Measurements from ENCODE around the gene MRPL58.

The MRPL58 gene

GRCh38 chr17:75034236-75034908 lies 21.9 kb downstream of the MRPL58 start (continued):
- peak; percentile 85; the same call in 1 of the 2 replicates for TF ChIP-seq OVOL3 (tag by site-specific recombination; IDR thresholded peaks at IDR 0.05)
- TF ChIP-seq, protein P1, sequence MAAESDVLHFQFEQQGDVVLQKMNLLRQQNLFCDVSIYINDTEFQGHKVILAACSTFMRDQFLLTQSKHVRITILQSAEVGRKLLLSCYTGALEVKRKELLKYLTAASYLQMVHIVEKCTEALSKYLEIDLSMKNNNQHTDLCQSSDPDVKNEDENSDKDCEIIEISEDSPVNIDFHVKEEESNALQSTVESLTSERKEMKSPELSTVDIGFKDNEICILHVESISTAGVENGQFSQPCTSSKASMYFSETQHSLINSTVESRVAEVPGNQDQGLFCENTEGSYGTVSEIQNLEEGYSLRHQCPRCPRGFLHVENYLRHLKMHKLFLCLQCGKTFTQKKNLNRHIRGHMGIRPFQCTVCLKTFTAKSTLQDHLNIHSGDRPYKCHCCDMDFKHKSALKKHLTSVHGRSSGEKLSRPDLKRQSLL (tag by site-specific recombination; IDR thresholded peaks at IDR 0.05), result peak; percentile 86; the same call in 1 of the 2 replicates
- TF ChIP-seq HOXD13 (CRISPR knock-in tag; IDR thresholded peaks at IDR 0.05; ENCODE audit: borderline replicate concordance), result no peak
- TF ChIP-seq ZNF10 (tag by site-specific recombination; IDR thresholded peaks at IDR 0.05), result peak; percentile 16; the same call in 1 of the 2 replicates
- peak; percentile 41 for TF ChIP-seq ZNF596 (tag by site-specific recombination; IDR thresholded peaks at IDR 0.05)
- peak; percentile 79 for TF ChIP-seq YY2 (tag by site-specific recombination; IDR thresholded peaks at IDR 0.05)
- peak; percentile 57 for TF ChIP-seq KLF9 (tag by site-specific recombination; IDR thresholded peaks at IDR 0.05; ENCODE audit: low read depth)
- TF ChIP-seq ZFP3 (tag by site-specific recombination; IDR thresholded peaks at IDR 0.05; ENCODE audit: low read depth), result peak; percentile 49
- TF ChIP-seq REPIN1 (tag by site-specific recombination; IDR thresholded peaks at IDR 0.05; ENCODE audit: low read depth), result 0 out of 2 replicates have a peak, but pooled peaks have one; percentile 15
- TF ChIP-seq ZIC2 (tag by site-specific recombination; IDR thresholded peaks at IDR 0.05), result peak; percentile 68
- TF ChIP-seq ZNF692 (tag by site-specific recombination; IDR thresholded peaks at IDR 0.05), result peak; percentile 1; the same call in 1 of the 2 replicates
- TF ChIP-seq ZNF404 (tag by site-specific recombination; IDR thresholded peaks at IDR 0.05), result no peak
- no peak for TF ChIP-seq ZNF785 (tag by site-specific recombination; IDR thresholded peaks at IDR 0.05)
- peak; percentile 33; the same call in 1 of the 2 replicates for TF ChIP-seq ZNF24 (tag by site-specific recombination; IDR thresholded peaks at IDR 0.05)
- peak; percentile 85 for TF ChIP-seq BCL11A (tag by site-specific recombination; IDR thresholded peaks at IDR 0.05; ENCODE audit: low read depth)
- no peak for TF ChIP-seq ZNF211 (tag by site-specific recombination; IDR thresholded peaks at IDR 0.05; ENCODE audit: low read depth)
- no peak for TF ChIP-seq PRDM1 (tag by site-specific recombination; IDR thresholded peaks at IDR 0.05)
- no peak for TF ChIP-seq ZNF658 (tag by site-specific recombination; IDR thresholded peaks at IDR 0.05)
- no peak for TF ChIP-seq ATF2 (tag by site-specific recombination; IDR thresholded peaks at IDR 0.05; ENCODE audit: low read depth)
- TF ChIP-seq ZNF366 (tag by site-specific recombination; conservative IDR thresholded peaks at IDR 0.05), result no peak; the same call in 1 of the 2 replicates
- TF ChIP-seq, protein P2, sequence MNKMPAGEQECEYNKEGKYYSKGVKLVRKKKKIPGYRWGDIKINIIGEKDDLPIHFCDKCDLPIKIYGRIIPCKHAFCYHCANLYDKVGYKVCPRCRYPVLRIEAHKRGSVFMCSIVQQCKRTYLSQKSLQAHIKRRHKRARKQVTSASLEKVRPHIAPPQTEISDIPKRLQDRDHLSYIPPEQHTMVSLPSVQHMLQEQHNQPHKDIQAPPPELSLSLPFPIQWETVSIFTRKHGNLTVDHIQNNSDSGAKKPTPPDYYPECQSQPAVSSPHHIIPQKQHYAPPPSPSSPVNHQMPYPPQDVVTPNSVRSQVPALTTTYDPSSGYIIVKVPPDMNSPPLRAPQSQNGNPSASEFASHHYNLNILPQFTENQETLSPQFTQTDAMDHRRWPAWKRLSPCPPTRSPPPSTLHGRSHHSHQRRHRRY (tag by site-specific recombination; IDR thresholded peaks at IDR 0.05), result peak; percentile 41; the same call in 1 of the 2 replicates
- peak; percentile 13; the same call in 1 of the 2 replicates for TF ChIP-seq ZNF18 (tag by site-specific recombination; IDR thresholded peaks at IDR 0.05)
- 0 out of 2 replicates have a peak, but pooled peaks have one; percentile 42 for TF ChIP-seq ZNF558 (tag by site-specific recombination; IDR thresholded peaks at IDR 0.05)
- TF ChIP-seq, protein P3, sequence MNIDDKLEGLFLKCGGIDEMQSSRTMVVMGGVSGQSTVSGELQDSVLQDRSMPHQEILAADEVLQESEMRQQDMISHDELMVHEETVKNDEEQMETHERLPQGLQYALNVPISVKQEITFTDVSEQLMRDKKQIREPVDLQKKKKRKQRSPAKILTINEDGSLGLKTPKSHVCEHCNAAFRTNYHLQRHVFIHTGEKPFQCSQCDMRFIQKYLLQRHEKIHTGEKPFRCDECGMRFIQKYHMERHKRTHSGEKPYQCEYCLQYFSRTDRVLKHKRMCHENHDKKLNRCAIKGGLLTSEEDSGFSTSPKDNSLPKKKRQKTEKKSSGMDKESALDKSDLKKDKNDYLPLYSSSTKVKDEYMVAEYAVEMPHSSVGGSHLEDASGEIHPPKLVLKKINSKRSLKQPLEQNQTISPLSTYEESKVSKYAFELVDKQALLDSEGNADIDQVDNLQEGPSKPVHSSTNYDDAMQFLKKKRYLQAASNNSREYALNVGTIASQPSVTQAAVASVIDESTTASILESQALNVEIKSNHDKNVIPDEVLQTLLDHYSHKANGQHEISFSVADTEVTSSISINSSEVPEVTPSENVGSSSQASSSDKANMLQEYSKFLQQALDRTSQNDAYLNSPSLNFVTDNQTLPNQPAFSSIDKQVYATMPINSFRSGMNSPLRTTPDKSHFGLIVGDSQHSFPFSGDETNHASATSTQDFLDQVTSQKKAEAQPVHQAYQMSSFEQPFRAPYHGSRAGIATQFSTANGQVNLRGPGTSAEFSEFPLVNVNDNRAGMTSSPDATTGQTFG (tag by site-specific recombination; IDR thresholded peaks at IDR 0.05; ENCODE audit: borderline replicate concordance), result peak; percentile 30; the same call in 1 of the 2 replicates
- no peak for TF ChIP-seq KLF10 (tag by site-specific recombination; IDR thresholded peaks at IDR 0.05)
